K562 (cell line): ENCODE measurements around the gene LRRC41. TPM values are rescaled to one million over a fixed set of nuclear protein-coding genes. Genes with fewer than 3 reads are reported as not detected.

Experiments
- ARID1B ChIP-seq: fragments of 450-650 bp; IDR thresholded peaks from 2 replicates; pipeline ENCODE4 v1.6.1; 2016; ENCODE audit warnings: antibody characterized with exemption, mild to moderate bottlenecking, inconsistent platforms
- ATF7 ChIP-seq: fragments of 450-650 bp; IDR thresholded peaks from 2 replicates; pipeline ENCODE4 v1.7.1; 2014; ENCODE audit warnings: mild to moderate bottlenecking, moderate library complexity
- BCL6 ChIP-seq: fragments of 250-450 bp; sonication (Bioruptor Pico); IDR thresholded peaks from 2 replicates; pipeline ENCODE4 v1.4.0; 2020
- C11orf30 ChIP-seq: fragments of 450-650 bp; IDR thresholded peaks from 2 replicates; pipeline ENCODE4 v1.6.1; 2016; ENCODE audit warnings: low read depth, mild to moderate bottlenecking
- CBFB ChIP-seq: sonication (generic); formaldehyde crosslinking; IDR thresholded peaks from 2 replicates; pipeline ENCODE4 v1.4.0; 2020; ENCODE audit warnings: mild to moderate bottlenecking, missing genetic modification reagents
- CHD4 ChIP-seq: fragments of 200-600 bp; sonication (generic); IDR thresholded peaks from 3 replicates; pipeline ENCODE4 v1.6.1; 2012; ENCODE audit warnings: low read depth, mild to moderate bottlenecking, mixed read lengths, low read length, inconsistent platforms; ENCODE audit not compliant: insufficient read depth, insufficient replicate concordance, poor library complexity, severe bottlenecking
- HDAC3 ChIP-seq: fragments of 450-650 bp; IDR thresholded peaks from 2 replicates; pipeline ENCODE4 v1.6.1; 2018; ENCODE audit warnings: borderline replicate concordance, mild to moderate bottlenecking, moderate library complexity; ENCODE audit not compliant: partially characterized antibody
- MAZ ChIP-seq, 2 experiments: fragments of 450-650 bp in 1 of 2; sonication (generic) in 1 of 2; formaldehyde crosslinking; IDR thresholded peaks in 1 of 2; conservative IDR thresholded peaks in 1 of 2; 2 replicates each; pipeline versions ENCODE4 v1.4.0 to v1.5.0; 2020; ENCODE audit warnings: mild to moderate bottlenecking in 1 of 2, missing genetic modification reagents in 1 of 2
- MBD2 ChIP-seq: sonication (generic); IDR thresholded peaks from 2 replicates; pipeline ENCODE4 v1.6.1; 2016; ENCODE audit warnings: low read depth, borderline replicate concordance
- RBM25 ChIP-seq: fragments of 200-400 bp; formaldehyde crosslinking; IDR thresholded peaks from 2 replicates; pipeline ENCODE4 v1.6.1; 2018; ENCODE audit warnings: low read length, low read depth, moderate library complexity; ENCODE audit not compliant: severe bottlenecking
- TEAD1 ChIP-seq, 2 experiments: fragments of 450-650 bp in 1 of 2; sonication (generic) in 1 of 2; formaldehyde crosslinking; IDR thresholded peaks; 2 replicates each; pipeline versions ENCODE4 v1.4.0 to v1.8.0; 2020 to 2022; ENCODE audit warnings: mild to moderate bottlenecking in 2 of 2, missing genetic modification reagents in 1 of 2
- TOE1 ChIP-seq, 2 experiments: fragments of 450-650 bp in 1 of 2; sonication (generic) in 1 of 2; formaldehyde crosslinking in 1 of 2; IDR thresholded peaks; 2 replicates each; pipeline versions ENCODE4 v1.7.1 to v1.8.0; 2016 to 2022; ENCODE audit warnings: borderline replicate concordance in 2 of 2, mild to moderate bottlenecking in 2 of 2, antibody characterized with exemption in 1 of 2, inconsistent platforms in 1 of 2, low read depth in 1 of 2, missing genetic modification reagents in 1 of 2, moderate library complexity in 1 of 2
- ZBTB7A ChIP-seq: IDR thresholded peaks from 2 replicates; pipeline ENCODE4 v1.6.1; 2011; ENCODE audit warnings: low read depth, mild to moderate bottlenecking, low read length, moderate library complexity, borderline replicate concordance; ENCODE audit not compliant: control insufficient read depth
- ZNF316 ChIP-seq: fragments of 450-650 bp; IDR thresholded peaks from 2 replicates; pipeline ENCODE4 v1.6.1; 2016
- ZNF589 ChIP-seq: fragments of 200-800 bp; sonication (Bioruptor generic); IDR thresholded peaks from 2 replicates; pipeline ENCODE4 v1.6.1; 2016; ENCODE audit warnings: low read depth, missing genetic modification characterization, missing compliant biosample characterization
- polyA plus RNA-seq, 8 experiments: library from polyadenylated mRNA; depleted of rRNA in 4 of 8; stranded (reverse) in 5 of 8; unstranded in 3 of 8; fragments of >200 nt; fragmentation: Nextera tagmentation in 2 of 8; fragmentation: Illumina TruSeq in 1 of 8; extraction: Ambion mirVana in 2 of 8; extraction: Trizol in 1 of 8; gene quantifications; 2 replicates each; pipeline versions ENCODE4 v1.2.1 to v1.2.3, GENCODE V29; 2011 to 2014; ENCODE audit warnings: inconsistent platforms in 1 of 8, missing spikeins in 1 of 8
- total RNA-seq, 7 experiments: library from RNA; depleted of rRNA in 6 of 7; stranded (reverse); fragments of >200 nt in 6 of 7; fragmentation: Illumina TruSeq in 2 of 7; extraction: Trizol in 2 of 7; gene quantifications; 2 replicates each; pipeline versions ENCODE4 v1.2.1 to v1.2.3, GENCODE V29; 2011 to 2021; ENCODE audit warnings: low replicate concordance in 1 of 7
- TF ChIP-seq, protein P1 (sequence below), 2 experiments: fragments of 450-650 bp; IDR thresholded peaks; 2 replicates each; pipeline ENCODE4 v1.6.1; 2016
- TF ChIP-seq, protein P2 (sequence below): fragments of 450-650 bp; formaldehyde crosslinking; IDR thresholded peaks from 2 replicates; pipeline ENCODE4 v1.4.0; 2020; ENCODE audit warnings: mild to moderate bottlenecking, mixed read lengths
- TF ChIP-seq, protein P3 (sequence below): sonication (generic); formaldehyde crosslinking; IDR thresholded peaks from 2 replicates; pipeline ENCODE4 v1.9.0; 2022; ENCODE audit warnings: mild to moderate bottlenecking, missing genetic modification reagents
- TF ChIP-seq, protein P4 (sequence below), 2 experiments: fragments of 250-450 bp in 1 of 2; fragments of 450-650 bp in 1 of 2; sonication (Bioruptor Pico) in 1 of 2; IDR thresholded peaks; 2 replicates each; pipeline versions ENCODE4 v1.6.1 to v1.8.0; 2016 to 2021; ENCODE audit warnings: mild to moderate bottlenecking in 2 of 2, moderate library complexity in 2 of 2, missing compliant biosample characterization in 1 of 2, missing genetic modification characterization in 1 of 2
- TF ChIP-seq, protein P5 (sequence below): sonication (generic); formaldehyde crosslinking; IDR thresholded peaks from 2 replicates; pipeline ENCODE4 v1.8.0; 2022; ENCODE audit warnings: mild to moderate bottlenecking, missing genetic modification reagents

The LRRC41 gene
- total and polyA plus RNA-seq, 9 of the 15 experiments (the other 6 are each of a cell fraction or from before 2014, with no cell fraction given): 10.5 to 64.7 (median 44.2) TPM

DNA sequence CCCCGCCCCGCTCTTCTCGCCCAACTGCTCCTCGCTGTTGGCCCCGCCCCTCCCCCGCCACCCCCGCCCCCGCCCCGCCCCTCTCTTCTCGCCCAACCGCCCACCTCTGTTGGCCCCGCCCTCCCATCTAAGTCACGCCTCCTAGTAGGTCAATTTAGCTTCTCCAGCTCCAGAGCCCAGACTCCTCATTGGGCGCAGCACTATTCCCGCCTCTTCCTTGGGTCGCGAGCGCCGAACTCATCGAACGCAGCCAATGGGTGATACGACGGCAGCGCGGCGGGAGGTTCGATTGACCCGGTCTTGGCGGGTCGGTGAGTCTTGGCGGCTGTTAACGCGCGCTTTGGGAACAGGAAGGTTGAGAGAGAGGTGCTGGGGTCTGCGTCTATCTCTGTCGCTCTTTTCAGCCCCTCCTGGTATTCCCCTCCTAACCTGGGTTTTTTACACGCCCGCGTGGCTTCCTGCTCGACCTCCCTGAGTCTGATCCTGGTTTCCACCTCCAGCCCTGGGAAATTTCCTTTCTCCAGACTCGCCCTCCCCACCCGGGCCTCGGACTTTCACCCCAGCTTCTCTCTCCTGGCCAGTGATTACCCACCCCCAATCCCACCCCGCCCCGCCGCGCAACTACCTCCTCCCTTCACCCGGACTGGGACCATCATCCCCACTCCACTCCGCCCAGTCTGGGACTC lies 55.8 kb downstream of the LRRC41 start, which contains the start of gene RAD54L (continued):
- TF ChIP-seq, protein P1, sequence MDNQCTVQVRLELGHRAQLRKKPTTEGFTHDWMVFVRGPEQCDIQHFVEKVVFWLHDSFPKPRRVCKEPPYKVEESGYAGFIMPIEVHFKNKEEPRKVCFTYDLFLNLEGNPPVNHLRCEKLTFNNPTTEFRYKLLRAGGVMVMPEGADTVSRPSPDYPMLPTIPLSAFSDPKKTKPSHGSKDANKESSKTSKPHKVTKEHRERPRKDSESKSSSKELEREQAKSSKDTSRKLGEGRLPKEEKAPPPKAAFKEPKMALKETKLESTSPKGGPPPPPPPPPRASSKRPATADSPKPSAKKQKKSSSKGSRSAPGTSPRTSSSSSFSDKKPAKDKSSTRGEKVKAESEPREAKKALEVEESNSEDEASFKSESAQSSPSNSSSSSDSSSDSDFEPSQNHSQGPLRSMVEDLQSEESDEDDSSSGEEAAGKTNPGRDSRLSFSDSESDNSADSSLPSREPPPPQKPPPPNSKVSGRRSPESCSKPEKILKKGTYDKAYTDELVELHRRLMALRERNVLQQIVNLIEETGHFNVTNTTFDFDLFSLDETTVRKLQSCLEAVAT (IDR thresholded peaks at IDR 0.05): peak; percentile 89 to 100
- TF ChIP-seq ARID1B (no peak), ZBTB7A (no peak; the same call in 1 of the 2 replicates), MBD2 (peak; percentile 98), TEAD1 (CRISPR knock-in tag; IDR thresholded peaks at IDR 0.05) (no peak), ZNF589 (CRISPR knock-in tag) (no peak), ZNF316 (no peak), CBFB (CRISPR knock-in tag) (no peak), MAZ (CRISPR knock-in tag; conservative IDR thresholded peaks at IDR 0.05 in 1 of 2, IDR thresholded peaks at IDR 0.05 in 1 of 2) (peak; percentile 11 to 47; a peak in 2 of 4 replicates), CHD4 (no peak), HDAC3 (no peak), RBM25 (peak; percentile 92), ATF7 (peak; percentile 72), TOE1 (IDR thresholded peaks at IDR 0.05; ENCODE audit: borderline replicate concordance) (peak; percentile 73), TOE1 (CRISPR knock-in tag; IDR thresholded peaks at IDR 0.05; ENCODE audit: borderline replicate concordance, low read depth) (no peak), BCL6 (CRISPR knock-in tag) (no peak), C11orf30 (peak; percentile 95)
- TF ChIP-seq, protein P2, sequence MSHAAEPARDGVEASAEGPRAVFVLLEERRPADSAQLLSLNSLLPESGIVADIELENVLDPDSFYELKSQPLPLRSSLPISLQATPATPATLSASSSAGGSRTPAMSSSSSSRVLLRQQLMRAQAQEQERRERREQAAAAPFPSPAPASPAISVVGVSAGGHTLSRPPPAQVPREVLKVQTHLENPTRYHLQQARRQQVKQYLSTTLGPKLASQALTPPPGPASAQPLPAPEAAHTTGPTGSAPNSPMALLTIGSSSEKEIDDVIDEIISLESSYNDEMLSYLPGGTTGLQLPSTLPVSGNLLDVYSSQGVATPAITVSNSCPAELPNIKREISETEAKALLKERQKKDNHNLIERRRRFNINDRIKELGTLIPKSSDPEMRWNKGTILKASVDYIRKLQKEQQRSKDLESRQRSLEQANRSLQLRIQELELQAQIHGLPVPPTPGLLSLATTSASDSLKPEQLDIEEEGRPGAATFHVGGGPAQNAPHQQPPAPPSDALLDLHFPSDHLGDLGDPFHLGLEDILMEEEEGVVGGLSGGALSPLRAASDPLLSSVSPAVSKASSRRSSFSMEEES (CRISPR knock-in tag): no peak
- TF ChIP-seq, protein P3, sequence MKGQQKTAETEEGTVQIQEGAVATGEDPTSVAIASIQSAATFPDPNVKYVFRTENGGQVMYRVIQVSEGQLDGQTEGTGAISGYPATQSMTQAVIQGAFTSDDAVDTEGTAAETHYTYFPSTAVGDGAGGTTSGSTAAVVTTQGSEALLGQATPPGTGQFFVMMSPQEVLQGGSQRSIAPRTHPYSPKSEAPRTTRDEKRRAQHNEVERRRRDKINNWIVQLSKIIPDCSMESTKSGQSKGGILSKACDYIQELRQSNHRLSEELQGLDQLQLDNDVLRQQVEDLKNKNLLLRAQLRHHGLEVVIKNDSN (CRISPR knock-in tag): no peak
- TF ChIP-seq, protein P4, sequence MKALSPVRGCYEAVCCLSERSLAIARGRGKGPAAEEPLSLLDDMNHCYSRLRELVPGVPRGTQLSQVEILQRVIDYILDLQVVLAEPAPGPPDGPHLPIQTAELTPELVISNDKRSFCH (CRISPR knock-in tag; IDR thresholded peaks at IDR 0.05): no peak
- TF ChIP-seq, protein P4 (tag; IDR thresholded peaks at IDR 0.05): no peak
- TF ChIP-seq, protein P5, sequence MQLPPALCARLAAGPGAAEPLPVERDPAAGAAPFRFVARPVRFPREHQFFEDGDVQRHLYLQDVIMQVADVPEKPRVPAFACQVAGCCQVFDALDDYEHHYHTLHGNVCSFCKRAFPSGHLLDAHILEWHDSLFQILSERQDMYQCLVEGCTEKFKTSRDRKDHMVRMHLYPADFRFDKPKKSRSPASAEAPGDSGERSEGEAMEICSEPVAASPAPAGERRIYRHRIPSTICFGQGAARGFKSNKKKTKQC (CRISPR knock-in tag): no peak; the same call in 1 of the 2 replicates
